HPDE6-E6E7 (cell line): ENCODE results near the gene SHROOM2.
"Not testable (repeated sequence)": the region's sequence is repeated elsewhere in the genome, so short reads cannot be mapped to it uniquely, and the experiment has no call there.

Experiments used
- DNase-seq: peaks from one replicate; pipeline ENCODE4 v3.0.0; 2011; ENCODE audit warnings: missing footprints; ENCODE audit errors: extremely low spot score

SHROOM2 gene

GRCh38 chrX:9785254-9785943, 830 bp upstream of the SHROOM2 start:
- no peak for DNase-seq

DNA sequence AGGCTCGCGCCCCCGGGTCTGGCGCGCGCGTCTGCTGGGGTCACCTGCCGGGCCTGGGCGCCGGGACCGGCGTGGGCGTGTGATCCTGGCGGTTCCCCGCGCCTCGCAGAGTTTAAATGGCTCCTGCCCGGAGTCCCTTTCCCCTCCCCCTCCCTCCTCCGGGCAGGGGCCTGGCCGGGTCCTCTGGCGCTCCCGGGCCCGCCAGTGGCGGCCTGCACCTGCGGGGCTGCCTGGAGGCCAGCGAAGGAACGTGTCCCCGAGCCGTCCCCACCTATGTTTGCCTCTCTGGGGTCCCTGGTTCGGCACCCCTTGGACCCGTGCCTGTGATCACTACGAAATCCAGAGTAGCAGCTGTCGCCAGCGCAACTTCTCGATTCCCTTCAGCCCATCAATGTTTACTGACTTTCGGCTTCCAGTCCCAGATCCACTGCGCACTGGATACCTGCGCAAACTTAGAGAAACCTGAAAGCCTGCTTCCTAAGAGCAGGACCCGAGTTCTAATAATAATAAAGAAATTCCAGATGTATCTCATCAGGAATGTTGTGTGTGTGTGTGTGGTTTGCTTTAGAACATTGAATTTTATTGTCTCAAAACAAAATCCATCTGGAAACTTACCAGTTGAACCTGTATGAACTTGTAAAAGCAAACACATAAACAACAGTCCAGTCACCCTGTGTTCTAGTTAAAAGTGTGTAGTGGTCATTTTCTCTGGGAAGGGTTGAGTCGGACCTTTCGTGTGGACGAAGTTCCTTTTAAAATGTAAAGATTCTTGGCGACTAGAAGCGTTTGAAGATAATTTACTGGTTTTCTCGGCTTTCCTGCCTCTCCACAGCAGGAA, 788 bp downstream of the SHROOM2 start:
- DNase-seq = no peak

GRCh38 chrX:9788911-9789310, 2.7 kb downstream of the SHROOM2 start:
- DNase-seq = no peak

- DNase-seq = no peak
Observed at GRCh38 chrX:9789555-9789954, 3.3 kb downstream of the SHROOM2 start.

DNA sequence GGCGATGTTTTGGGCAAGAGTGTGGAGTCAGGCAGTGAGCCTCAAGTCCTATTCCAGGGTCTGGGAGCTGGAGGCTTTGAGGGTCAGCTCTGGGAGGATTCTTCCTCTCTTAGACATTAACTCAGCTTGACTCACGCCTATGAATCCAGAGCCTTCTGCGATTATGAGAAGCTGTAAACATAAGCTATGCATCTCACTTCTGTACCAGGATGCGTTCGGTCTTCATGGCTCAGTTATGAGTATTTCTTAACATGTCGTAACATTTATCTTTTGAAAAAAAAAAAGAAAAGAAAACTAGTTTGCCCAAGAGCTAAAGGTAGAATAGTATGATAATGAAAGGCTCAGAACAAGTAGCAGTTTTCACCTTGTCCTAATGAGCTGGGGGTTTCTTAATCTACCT, 4.6 kb downstream of the SHROOM2 start:
- DNase-seq = no peak

DNA sequence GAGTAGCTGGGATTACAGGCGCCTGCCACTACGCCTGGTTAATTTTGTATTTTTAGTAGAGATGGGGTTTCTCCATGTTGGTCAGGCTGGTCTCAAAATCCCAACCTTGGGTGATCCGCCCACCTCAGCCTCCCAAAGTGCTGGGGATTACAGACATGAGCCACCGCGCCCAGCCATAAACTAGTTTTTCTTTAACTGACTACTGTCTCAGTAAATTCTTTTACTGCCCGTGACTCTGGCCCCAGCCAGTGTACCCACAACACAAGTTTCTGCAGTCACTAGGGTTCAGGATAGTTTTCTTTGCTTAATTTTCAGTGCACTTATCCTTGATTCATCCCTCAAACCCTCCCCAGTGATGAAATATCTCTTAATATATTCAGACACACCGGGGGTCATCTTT, 8.3 kb downstream of the SHROOM2 start:
- no peak for DNase-seq

- no peak for DNase-seq
Observed at GRCh38 chrX:9797384-9798360, 11.4 kb downstream of the SHROOM2 start.

DNA sequence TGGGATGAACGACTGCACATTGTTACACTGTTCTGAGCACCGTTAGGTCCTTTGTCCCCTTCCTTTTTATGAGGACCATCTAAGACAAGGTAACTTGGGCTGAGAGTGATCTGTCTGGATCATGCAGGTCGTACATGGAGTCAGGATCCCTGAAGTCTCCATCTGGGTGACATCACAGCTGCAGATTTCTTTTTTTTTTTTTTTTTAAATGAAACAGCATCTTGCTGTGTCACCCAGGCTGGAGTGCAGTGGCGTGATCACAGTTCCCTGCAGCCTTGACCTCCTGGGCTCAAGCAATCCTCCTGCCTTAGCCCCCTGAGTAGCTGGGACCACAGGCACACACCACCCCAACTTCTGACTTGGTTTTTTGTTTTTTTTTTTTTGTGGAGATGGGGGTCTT, 16.5 kb downstream of the SHROOM2 start:
- DNase-seq = no peak

DNA sequence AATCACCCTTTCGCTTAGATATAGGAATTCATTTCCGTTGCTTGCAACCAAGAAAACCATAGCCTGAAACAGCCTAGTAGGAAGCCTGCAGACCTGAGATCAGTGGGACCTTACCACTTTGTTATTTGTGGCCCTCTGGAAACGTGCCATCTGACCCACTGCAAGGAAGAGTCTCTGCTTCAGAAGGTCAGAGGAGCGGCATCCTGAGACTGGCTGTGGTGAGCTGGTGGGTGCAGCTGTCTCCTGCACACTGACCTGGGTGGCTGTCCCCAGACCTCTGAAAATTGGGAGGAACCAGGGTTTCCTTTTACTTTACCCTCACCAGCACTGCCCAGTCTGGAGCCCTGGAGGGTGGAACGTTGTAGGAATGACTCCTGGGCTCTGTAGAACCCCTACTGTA, 18.2 kb downstream of the SHROOM2 start:
- no peak for DNase-seq

DNA sequence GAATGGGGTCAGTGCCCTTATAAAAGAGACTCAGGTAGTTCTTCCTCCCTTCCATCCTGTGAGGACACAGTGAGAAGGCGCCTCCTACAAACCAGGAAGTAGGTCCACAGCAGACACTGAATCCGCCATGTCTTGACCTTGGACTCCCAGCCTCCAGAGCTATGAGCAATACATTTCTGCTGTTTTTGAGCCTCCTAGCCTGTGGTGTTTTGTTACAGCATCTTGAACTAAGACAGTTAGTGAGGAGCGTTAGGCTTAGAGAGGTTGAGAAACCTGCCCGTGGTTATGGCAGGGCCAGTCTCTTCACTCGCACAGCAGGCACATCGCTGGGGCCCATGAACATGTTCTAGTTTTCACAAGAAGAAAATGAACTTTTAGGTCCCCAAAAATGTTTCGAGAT, 19.7 kb downstream of the SHROOM2 start:
- DNase-seq = no peak

- peak; percentile 49 for DNase-seq
Observed at GRCh38 chrX:9807355-9808182, 21.3 kb downstream of the SHROOM2 start.

GRCh38 chrX:9809876-9810275, 23.6 kb downstream of the SHROOM2 start:
- not testable (repeated sequence) for DNase-seq

DNA sequence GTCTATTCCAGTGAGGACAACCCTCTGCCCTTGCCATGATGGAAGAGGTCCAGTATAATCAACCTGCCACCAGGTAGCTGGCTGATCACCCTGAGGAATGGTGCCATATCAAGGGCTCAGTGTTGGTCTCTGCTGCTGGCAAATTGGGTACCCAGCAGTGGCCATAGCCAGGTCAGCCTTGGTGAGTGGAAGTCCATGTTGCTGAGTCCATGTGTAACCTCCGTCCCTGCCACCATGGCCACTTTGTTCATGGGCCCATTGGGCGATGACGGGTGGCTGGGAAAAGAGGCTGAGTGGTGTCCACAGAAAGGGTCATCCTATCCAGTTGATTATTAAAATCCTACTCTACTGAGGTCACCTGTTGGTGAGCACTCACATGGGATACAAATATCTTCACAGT, 24.9 kb downstream of the SHROOM2 start:
- not testable (repeated sequence) for DNase-seq

- DNase-seq = no peak
Observed at GRCh38 chrX:9816084-9816700, 30.0 kb downstream of the SHROOM2 start.

- no peak for DNase-seq
Observed at GRCh38 chrX:9821572-9821971, 35.3 kb downstream of the SHROOM2 start.

DNA sequence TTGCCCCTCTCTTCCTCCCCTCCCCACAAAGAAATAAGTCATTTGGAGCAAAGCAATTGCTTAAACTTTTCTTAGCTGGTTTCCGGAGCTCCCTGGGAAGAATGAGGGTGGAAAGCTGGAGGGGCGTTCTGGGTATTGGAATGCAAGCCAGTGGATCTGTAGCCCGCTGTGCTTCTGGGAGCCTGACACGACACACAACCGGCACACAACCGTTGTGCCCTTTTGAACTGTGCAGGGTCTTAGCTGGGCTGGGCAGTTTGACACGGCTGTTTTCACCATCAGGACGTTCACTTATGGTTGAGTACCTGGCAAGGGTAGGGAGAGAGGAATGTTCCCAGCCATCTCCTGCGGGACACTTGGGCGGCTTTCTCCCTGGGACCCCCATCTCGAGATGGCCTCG, 38.3 kb downstream of the SHROOM2 start:
- no peak for DNase-seq

DNA sequence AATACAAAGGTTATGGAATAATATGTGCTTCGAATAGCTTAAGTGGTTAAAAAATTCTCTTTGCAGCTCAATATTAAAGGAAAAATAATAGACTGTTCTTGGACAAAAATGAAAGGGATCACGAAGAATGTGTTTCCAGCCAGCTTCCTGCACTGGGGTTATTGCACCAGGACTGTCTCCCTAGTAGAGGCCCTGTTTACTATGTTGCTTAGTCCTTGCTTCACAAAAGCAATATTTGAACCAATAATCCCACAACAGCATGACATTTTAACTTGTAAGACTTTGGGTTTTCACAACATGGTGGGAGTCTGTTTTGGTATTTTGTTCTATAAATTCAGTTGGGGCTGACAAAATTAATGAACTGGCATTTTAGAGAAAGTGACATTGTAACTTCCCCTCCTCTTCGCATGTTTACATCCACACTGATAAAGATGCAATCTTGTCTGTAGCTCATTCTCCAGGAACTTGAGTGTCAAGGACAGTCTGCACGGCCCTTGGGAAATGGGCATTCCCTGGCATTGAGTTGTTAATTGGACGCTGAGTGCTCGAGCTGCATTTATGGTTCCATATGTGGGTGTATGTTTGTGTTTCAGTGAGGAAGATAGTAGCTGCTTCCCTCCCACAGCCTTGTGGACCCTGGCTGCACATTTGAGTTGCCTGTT, 39.0 kb downstream of the SHROOM2 start:
- no peak for DNase-seq

DNA sequence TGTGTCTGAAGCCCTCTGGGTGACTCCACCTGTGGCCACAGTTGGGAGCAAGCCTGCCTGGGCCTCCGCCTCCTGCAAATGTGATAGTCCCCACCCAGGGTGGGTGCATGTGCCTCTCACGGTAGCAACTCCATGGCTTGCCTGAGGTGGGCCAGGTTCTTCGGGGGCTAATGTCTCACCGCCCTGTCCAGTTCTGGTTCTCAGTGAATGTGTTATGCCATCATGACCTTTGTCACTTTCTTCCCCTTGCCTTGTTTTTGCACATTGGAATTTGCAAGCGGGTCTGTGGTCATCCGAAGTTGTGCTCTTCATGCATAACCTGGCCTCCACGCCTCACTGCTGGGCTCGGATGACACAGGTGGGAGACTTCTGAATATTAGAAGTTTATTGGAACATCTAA, 39.7 kb downstream of the SHROOM2 start:
- no peak for DNase-seq

- DNase-seq = peak; percentile 66
Observed at GRCh38 chrX:9829308-9830267, 43.4 kb downstream of the SHROOM2 start.
